BE2C (cell line): ENCODE results near the gene CCDC3.

ENCODE experiments used
- DNase-seq: peaks from one replicate; pipeline ENCODE4 v3.0.0-alpha.2; 2020
- H3K27me3 ChIP-seq: fragments of 250-450 bp; sonication (Bioruptor Pico); 2 replicates; pipeline ENCODE4 v1.5.1; 2020; ENCODE audit warnings: mild to moderate bottlenecking
- H3K36me3 ChIP-seq: fragments of 250-450 bp; sonication (Bioruptor Pico); 2 replicates; pipeline ENCODE4 v1.5.1; 2020; ENCODE audit warnings: mild to moderate bottlenecking
- H3K4me1 ChIP-seq: fragments of 250-450 bp; sonication (Bioruptor Pico); 2 replicates; pipeline ENCODE4 v1.5.1; 2020
- H3K4me3 ChIP-seq: 2 replicates; pipeline ENCODE4 v1.5.1; 2011; ENCODE audit warnings: low read depth, low read length
- H3K9me3 ChIP-seq: fragments of 250-450 bp; sonication (Bioruptor Pico); 2 replicates; pipeline ENCODE4 v1.5.1; 2020
- CTCF ChIP-seq: IDR thresholded peaks from 2 replicates; pipeline ENCODE4 v1.5.1; 2012; ENCODE audit warnings: mild to moderate bottlenecking, low read depth, low read length

CCDC3 gene

DNA sequence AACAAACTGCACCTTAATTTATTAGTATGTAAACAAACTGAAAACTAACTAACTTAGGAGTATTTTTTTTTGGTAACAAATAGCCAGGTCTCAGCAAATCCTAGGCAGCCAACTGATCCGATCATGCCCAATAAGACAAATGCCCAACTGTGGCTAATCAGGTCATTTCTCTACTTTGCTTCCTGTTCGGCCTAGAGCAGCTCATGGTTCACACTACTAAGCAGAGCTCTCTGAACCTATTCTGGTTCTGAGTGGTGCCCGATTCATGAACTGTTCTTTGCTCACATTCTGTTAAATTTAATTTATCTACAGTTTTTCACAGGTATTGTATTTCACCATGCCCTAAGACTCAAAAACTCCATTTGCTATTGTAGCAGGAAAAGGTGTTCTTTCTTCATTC, 55.1 kb downstream of the CCDC3 start:
- Histone ChIP-seq H3K9me3 (no peaks in the 10 kb centered on the region), H3K27me3 (no peaks in the 10 kb centered on the region), H3K4me3 (no peak overlapping the region), H3K4me1 (no peaks in the 10 kb centered on the region), H3K36me3 (no peaks in the 10 kb centered on the region)
- no peak for TF ChIP-seq CTCF
- no peak for DNase-seq

DNA sequence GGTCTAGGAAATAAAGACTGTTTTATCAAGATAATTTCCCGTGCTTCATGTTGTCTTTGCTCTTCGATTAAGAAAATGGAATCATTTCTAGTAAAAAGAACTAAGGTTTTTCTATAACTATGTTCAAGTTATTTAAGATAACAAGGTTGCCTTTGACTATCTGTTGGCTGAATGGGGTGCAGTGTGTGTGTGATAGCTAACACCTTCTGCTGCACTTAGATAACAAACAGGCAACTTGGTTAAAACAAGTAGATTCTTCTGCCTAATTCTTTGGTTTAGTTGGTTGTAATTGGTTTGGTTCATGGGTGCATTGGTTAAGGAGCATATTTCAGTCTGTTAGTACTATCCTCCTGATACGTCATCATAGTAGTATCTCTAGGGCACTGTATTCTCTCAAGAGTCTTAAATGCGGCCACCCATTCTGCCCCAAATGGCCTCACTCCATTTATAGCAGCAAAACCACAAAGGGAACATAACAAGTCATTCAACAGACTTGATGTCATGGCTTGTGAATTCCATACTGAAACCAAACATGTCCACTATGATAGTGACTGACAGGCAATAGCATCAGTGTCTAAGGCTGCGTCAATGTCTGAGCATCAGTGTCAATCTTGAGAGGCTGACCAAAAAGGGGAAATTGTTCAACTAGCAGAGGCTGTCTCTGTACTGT, 55.7 kb downstream of the CCDC3 start:
- DNase-seq, result no peak
- no peak overlapping the region for H3K4me3 ChIP-seq
- no peaks in the 10 kb centered on the region for H3K36me3 ChIP-seq
- H3K9me3 ChIP-seq, result no peaks in the 10 kb centered on the region
- TF ChIP-seq CTCF, result no peak
- no peaks in the 10 kb centered on the region for H3K27me3 ChIP-seq
- H3K4me1 ChIP-seq, result no peaks in the 10 kb centered on the region

GRCh38 chr10:12944931-12945330, 56.6 kb downstream of the CCDC3 start:
- H3K36me3 ChIP-seq, result no peaks in the 10 kb centered on the region
- H3K4me3 ChIP-seq, result no peak overlapping the region

DNA sequence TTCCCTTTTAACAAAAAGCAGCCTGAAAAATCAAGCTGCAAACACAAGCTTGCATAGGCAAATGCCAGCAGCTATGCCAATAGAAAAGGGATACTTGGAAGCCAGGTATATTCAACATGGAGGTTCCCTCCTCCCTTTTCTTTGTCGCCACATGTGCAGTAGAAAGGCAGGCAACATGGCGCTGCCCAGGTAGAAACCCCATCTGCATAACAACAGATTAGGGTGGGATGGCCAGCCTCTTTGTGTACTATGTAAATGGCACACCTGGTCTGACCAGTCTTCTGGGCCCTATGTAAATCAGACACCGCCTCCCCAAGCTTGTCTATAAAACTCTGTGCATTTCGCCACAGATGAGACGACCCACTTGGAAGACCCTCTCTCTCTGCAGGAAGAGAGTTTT, 58.1 kb downstream of the CCDC3 start:
- Histone ChIP-seq H3K36me3 (no peaks in the 10 kb centered on the region), H3K4me3 (no peak overlapping the region), H3K9me3 (no peaks in the 10 kb centered on the region), H3K27me3 (no peaks in the 10 kb centered on the region), H3K4me1 (no peaks in the 10 kb centered on the region)
- TF ChIP-seq CTCF, result no peak
- no peak for DNase-seq

More at GRCh38 chr10:12944931-12945330, 56.6 kb downstream of the CCDC3 start:
- H3K27me3 ChIP-seq, result no peaks in the 10 kb centered on the region
- no peaks in the 10 kb centered on the region for H3K9me3 ChIP-seq
- TF ChIP-seq CTCF, result no peak
- no peaks in the 10 kb centered on the region for H3K4me1 ChIP-seq
- no peak for DNase-seq

DNA sequence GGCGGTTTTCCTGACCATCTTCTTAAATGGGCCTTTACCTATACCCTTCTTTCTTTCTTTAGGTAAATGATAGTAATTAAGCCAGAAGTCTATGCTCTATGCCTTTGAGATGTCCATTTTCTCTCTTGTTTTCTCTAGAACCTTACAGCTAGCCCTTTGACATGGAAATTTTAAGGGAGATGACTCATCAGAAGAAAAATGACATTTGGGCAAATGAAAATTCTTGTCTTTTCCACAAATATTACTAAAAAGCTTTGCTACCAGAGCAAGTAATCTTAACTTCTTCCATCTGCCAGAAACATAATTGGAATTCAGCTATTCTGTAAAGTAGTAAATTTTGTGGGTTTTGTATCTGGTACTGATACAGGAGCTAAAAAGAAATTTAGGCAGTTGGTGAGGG, 59.5 kb downstream of the CCDC3 start:
- Histone ChIP-seq H3K4me3 (no peak overlapping the region), H3K27me3 (no peaks in the 10 kb centered on the region), H3K9me3 (no peaks in the 10 kb centered on the region), H3K4me1 (no peaks in the 10 kb centered on the region), H3K36me3 (no peaks in the 10 kb centered on the region)
- no peak for DNase-seq
- no peak for TF ChIP-seq CTCF

DNA sequence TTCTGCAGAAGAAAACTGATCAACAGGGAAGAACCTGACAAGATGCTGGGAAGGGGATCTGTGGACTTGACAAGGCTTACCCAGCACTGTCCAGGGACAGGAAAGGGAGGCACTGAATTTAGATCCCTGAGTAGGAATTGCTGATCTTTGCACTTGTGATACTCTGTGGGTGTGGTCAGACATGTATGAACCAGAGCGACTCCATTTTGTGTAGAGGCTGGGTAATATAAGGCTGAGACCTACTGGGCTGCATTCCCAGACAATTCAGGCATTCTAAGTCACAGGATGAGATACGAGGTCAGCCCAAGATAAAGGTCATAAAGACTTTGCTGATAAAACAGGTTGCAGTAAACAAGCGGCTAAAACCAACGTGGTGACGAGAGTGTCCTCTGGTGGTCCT, 60.7 kb downstream of the CCDC3 start:
- no peaks in the 10 kb centered on the region for H3K4me1 ChIP-seq
- no peaks in the 10 kb centered on the region for H3K36me3 ChIP-seq
- TF ChIP-seq CTCF, result no peak

More for the DNA sequence above, 60.7 kb downstream of the CCDC3 start:
- Histone ChIP-seq H3K27me3 (no peaks in the 10 kb centered on the region), H3K9me3 (no peaks in the 10 kb centered on the region), H3K4me3 (no peak overlapping the region)
- DNase-seq, result no peak
